GM15510 (cell line): ENCODE measurements around the gene STMN3.

ENCODE experiments used
- POLR2A ChIP-seq: IDR thresholded peaks from 3 replicates; pipeline ENCODE4 v1.6.1; 2011; ENCODE audit warnings: borderline replicate concordance; ENCODE audit not compliant: insufficient read length; ENCODE audit errors: extremely low read depth

Gene STMN3

DNA sequence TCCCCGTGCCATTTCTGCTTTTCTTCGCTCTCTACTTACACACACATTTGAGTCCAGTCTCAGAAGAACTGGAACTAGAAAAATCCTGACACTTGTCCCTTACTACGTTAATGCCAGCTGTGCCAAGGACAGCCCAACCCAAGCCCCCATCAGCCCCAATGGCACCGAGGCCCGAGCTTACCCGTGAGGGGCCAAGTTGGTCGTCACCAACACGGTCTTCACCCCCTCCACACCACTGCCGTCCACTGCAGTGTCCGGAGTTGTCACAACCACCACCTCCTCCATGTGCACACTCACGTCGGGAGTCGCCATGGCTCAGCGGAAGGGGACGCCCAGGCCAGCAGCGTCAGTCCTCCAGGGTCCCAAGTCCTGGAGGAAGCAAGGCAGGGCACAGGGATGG lies 34.1 kb downstream of the STMN3 start:
- TF ChIP-seq POLR2A: no peak

DNA sequence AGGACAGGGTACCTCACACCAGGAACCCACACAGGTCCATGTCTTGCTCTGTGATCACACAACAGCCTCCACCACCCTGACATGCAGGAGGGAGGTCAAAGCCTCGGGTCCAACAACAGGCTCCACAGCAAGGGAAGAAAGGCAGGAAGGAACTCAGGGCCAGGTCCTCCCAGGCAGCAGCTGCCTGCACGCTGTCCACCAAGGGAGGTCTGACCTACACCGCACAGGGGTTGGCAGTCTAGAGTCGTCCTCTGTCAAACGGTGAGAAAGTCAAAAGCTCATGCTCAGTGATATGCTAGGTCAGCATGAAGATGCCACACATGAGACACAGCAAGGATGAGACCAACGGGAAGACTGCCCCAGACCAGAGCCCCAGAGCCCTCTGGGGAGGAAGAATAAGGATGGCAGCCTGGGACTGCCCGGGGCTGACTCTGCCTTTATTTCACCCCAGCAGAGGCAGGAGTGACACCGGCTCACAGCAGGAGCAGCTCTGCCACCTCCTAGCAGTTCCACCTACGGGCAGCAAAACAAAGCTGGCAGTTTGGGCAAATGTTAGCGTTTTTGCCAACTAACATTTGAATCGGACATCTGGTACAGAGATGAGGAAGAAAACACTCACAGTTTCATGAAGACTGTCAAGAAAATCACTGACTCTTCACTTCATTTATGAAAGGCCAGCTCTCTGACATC lies 34.8 kb downstream of the STMN3 start:
- TF ChIP-seq POLR2A: no peak

- no peak for TF ChIP-seq POLR2A
Measured at GRCh38 chr20:63617876-63618265, 35.4 kb downstream of the STMN3 start.

- TF ChIP-seq POLR2A: no peak
Measured at GRCh38 chr20:63617092-63617875, 35.9 kb downstream of the STMN3 start.

DNA sequence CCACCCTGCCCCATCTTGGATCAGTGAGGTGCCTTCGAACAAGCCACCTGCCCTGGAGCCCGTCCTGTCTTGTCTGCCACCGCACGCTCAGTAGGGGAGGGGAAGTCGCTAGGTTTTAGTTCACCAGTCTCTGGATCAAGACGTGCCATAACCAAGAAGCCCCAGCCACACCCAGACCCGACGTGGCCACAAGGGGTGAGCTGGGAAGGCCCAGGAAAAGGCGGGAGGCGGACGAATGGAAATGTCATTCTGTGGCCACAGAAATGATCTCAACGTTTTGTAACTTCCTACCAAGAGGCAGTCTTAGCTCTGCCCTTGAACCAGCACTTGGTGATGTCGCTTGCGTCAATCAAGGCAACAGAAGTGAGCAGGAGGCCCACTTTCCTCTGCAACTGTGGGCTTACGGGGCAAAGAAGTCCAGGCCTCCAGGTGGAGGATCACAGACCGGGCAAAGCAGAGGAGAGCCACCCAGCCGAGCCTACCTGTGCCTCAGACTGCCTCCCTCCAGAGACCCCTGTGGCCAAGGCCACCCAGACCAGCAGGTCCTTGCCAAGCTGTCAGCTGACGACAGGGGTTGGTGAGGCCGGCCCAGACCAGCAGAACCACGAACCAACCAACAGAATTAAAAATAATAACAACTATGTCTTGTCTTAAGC lies 40.8 kb downstream of the STMN3 start:
- no peak for TF ChIP-seq POLR2A

- TF ChIP-seq POLR2A: no peak
Measured at GRCh38 chr20:63611646-63612045, 41.6 kb downstream of the STMN3 start.

DNA sequence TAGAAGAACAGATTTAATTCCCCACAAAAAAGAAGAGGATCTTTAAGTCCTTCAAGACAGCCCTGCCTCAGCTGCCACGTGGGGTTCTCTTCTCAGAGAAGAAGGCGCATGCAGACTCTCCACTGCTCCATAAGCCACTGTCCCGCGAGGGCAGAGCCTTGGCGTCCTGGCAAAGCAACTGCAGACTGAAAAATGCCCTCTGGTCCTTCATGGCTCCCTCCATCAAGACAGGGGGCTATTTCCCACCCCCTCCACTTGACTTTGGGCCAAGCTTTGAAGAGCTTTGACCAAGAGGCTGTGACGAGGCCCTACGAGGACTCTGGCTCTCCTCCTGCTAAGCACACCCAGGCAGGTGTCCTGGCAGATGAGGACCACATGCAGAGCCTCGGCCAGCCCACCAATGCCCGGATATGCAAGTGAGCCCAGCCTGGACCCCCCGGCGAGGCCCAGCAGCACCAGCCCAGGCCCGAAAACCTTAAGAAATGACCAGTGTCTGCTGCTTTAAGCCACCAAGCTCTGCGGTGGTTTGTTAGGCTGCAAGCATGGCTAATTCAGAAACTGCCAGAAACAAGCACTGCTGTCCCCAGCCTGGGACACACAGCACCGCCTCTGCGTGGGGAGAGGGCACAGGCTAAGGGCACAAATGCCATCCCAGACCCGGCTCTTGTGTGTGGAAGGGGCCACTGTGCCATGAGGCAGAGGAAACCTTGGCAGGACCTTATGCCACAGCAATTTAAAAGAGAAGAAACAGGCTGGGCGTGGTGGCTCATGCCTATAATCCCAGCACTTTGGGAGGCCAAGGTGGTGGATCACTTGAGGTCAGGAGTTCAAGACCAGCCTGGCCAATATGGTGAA lies 42.4 kb downstream of the STMN3 start:
- TF ChIP-seq POLR2A: no peak

GRCh38 chr20:63606686-63607085 lies 46.5 kb downstream of the STMN3 start:
- no peak for TF ChIP-seq POLR2A

GRCh38 chr20:63602321-63602720 lies 50.9 kb downstream of the STMN3 start:
- no peak for TF ChIP-seq POLR2A

DNA sequence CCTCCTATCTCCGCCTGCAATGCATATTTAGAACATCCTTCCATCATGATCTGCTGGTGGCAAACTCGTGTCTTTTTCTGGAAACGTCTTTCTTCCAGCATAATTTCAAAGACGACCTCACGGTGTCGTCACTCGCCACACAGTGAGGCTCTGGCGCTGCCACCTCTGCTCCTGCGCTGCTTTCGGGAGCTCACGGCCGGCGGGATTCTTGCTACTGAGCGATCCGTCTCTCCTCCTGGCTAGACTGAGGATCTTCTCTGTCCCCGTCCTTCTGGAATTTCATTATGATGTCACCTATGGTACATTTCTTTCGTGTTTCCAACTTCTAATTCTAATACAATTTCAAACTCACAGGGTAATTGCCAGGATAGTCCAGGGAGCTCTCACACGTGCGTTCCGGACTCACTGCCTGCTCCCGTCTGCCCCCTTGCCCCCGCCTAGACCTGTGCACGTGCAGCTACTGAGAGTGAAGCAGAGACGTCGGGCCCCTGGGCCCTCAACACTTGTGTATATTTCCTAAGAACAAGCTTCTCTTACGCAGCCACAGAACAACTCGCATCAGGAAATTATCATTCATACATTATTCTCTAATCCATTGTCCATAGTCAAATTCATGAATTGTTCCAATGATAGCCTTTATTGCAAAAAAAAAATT lies 53.7 kb downstream of the STMN3 start:
- TF ChIP-seq POLR2A: no peak

DNA sequence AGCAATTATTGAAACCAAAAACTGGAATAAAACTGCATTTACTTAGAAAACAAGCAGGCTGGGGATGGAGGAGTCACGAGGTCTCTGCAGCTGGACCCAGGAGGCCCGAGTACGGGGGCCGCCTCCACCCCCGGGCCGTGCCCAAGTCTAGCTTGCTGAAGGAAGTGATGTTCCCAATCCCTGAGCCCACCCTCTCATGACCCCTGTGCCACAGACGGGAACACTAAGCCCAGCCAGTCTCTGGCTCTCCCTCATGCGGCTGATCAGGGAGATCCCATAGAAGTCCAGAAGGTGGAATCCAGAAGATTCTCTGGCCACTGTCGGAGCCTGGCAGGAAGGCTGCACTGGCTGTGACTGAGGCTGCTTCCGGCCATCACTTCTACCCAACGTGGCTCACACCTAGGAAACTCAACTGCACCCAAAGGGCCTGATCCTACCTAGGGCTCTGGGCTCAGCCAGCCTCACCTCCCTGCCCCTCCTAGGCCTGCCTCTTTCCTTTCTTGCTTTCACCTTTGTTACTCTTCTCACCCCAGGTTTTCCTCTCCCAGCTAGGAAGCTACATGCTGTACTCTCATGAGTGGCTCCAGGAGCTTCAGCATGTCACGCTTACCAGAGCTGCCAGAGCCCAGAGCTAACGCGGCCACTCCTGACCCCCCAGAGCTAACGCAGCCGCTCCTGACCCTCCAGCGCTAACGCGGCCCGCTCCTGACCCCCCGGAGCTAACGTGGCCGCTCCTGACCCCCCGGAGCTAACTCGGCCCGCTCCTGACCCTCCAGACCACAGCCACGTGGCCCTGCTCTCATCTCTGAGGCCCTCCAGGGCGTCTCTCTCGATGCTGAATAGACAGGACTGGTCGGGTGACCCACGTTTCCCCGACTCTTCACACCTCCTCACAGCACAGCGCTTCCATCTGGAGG lies 54.5 kb downstream of the STMN3 start:
- no peak for TF ChIP-seq POLR2A

DNA sequence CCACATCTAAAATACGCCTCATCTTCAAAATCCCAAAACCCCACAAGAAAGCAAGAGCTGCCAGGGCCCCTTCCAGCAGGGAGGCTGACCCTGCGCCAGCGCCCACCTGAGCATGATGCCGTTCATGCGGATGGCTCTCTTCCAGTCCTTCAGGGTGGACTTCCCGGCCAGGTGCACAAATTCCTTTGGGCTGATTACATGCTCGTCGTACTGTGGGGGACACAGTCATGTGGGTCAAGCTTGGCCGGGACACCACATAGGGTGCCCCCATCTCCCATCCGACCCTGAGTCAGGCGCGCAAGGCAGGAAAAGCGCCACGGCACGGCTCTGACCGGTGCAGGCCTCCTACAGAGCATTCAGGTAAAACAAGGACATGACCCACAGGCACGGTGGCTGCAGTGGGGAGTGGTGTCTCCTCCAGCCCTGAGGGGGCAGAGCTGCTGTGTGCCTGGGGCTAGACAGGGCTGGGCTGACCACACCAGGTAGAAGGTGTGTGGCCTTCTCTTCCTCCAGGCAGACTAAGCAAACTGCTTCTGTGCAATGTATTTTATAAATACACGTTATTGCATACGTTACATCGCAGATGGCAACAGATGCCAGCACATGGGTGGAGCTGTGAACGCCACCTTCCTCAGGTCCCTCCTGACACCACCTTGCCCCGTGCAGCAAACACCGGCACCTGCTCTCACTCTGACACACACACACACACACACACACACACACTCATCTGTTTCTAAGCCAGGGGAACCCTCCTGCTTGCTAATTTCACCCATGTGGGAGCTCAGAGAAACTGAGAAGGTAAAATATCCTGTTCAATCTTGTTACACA lies 55.4 kb downstream of the STMN3 start:
- TF ChIP-seq POLR2A: no peak
